ENCODE data around the gene CNEP1R1.
A peak's percentile ranks its signal among the peaks of the same experiment; 100 is the strongest.

Gene CNEP1R1

DNA sequence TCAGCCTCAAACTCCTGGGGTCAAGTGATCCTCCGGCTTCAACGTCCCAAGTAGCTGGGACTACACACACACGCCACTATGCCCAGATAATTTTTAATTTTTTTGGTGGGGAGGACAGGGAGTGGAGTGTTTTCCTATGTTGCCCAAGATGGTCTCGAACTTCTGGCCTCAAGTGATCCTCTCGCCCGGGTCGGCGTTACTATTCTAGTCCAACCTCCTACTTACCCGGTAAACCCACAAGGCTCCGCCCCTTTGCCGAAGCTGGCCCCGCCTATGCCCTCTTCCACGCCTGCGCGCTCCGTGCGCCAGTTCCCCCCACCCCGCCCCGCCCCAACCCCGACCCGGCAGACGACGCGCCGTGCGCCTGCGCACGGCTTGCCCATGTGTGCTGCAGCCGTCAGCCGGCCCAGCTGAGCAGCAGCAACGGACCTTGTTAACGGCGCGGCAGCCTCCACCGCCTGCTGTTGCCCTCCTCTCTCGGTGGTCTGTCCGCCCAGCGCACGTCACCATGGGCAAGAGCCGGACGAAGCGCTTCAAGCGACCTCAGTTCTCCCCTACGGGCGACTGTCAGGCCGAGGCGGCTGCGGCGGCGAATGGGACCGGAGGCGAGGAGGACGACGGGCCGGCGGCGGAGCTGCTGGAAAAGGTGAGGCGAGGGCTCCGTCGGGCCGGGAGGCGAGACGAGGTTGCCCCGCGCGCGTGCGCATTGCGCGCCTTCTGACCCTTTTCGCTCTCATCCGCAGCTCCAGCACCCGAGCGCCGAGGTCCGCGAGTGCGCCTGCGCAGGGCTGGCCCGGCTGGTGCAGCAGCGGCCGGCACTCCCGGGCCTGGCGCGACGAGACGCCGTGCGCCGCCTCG lies 40.8 kb downstream of the CNEP1R1 start, which contains the start of gene HEATR3:
TSS of gene HEATR3 (plus strand) at position 347 of the 858 bp plus-strand sequence. CDS start at position 509, 162 bp downstream.
- peak; percentile 94 for DNase-seq

GRCh38 chr16:50066482-50067289 lies 41.7 kb downstream of the CNEP1R1 start:
- no peak for DNase-seq

DNA sequence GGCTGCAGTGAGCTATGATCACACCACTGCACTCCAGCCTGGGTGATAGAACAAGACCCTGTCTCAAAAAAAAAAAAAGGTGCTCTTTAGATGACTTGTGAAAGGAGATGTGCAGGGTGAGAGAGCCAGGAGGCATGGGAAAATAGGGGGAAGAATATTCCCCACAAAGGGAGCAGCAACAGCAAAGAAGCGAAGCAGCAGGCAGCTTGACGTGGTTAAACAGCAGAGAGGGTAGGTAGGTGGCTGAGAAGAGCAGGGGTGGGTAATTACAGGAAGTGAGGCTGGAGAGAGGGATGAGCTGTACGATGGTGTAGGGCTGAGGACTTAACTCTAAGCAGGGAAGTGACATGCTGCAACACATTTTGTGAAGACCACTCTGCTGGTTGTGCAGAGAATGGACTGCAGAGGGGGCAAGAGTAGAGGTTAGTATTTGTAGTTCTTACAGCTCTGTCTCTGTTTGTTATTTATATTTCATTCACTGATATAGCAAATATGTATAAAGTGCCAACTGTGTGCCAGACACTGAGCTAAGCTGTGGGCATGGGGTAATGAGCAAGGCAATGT lies 42.3 kb downstream of the CNEP1R1 start:
- DNase-seq: peak; percentile 69

GRCh38 chr16:50068550-50068949 lies 43.5 kb downstream of the CNEP1R1 start:
- peak; percentile 56 for DNase-seq

DNA sequence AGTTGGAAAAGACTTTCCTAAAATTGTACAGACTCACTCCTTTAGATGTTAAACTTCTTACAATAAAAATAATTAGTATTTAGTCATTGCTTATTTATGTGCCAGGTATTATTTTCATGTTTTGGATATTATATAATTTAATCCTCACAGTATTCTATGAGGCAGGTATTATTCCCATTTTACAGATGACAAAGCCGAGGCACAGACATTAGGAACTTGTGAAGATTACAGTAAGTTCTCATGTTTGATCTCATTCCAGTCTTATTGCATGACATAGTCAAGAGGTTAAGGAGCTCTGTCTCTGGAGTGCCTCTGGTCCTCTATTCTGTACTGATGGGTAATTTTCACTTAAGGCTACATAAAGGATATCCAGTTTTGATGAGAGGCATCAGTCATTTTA lies 44.0 kb downstream of the CNEP1R1 start:
- DNase-seq: no peak

- DNase-seq: no peak
These were observed 46.1 kb downstream of the CNEP1R1 start for GRCh38 chr16:50071075-50071671.

DNA sequence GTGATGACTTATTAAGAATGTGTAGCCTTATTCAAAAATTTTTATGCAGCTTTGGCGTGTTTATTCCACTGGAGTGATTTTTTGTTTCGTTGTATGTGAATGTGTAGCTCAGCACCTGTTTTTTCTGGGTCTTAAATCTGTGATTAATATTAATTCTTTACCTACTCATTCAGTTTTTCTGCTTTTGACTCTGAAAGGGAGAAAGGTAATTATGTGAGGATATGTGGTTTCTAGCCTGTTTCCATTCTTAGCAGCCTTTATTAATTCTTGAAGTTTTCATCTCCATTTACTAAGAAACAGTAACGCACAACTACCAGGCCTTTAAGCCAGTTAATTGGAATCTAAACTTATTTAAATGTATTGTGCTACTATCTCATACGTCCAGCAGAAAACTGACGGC lies 47.7 kb downstream of the CNEP1R1 start:
- DNase-seq: no peak

- no peak for DNase-seq
These were observed 54.5 kb downstream of the CNEP1R1 start for GRCh38 chr16:50079397-50080140.

GRCh38 chr16:50081428-50082018 lies 56.5 kb downstream of the CNEP1R1 start:
- no peak for DNase-seq

DNA sequence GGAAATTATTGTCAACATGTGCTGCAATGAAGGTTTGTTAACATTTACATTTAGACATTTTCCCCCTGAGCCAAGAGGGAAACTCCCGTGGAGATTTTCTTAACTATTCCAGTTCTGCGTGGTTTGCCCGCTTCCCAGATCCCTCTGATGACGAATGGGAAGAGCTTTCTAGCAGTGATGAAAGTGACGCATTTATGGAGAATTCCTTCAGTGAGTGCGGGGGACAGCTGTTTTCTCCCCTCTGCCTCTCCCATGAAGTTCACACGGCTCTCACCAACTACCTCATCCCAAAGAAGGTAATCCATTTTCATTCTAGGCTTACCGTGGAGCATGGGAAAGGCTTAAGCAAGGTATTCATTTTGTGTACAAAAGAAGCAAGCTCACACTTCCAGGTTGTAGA lies 59.0 kb downstream of the CNEP1R1 start:
- no peak for DNase-seq

DNA sequence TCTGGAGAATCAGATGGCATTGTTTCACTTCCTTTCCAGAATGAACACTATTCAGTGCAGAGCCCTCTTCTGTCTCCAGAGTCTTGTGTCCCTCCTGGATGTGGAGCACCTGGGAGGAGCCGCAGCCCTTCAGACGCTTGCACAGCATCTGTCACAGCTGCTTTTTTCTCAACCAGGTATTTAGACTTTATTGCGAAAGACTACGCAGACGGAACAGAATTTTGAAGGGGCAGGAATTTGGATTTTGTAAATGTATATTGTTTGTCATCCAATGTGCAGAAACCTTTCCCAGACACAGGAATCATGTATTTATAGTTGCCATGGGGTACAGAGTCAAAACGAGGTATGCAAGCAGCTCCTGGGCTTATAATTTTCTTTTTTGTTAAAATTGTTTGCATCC lies 61.2 kb downstream of the CNEP1R1 start:
- DNase-seq: no peak
